HG03469 (cell line): ENCODE measurements around the gene TASP1.
A peak's percentile ranks its signal among the peaks of the same experiment; 100 is the strongest.
"Not testable (repeated sequence)": the region's sequence is repeated elsewhere in the genome, so short reads cannot be mapped to it uniquely, and the experiment has no call there.

Experiments used
- ATAC-seq: cut with Tn5 transposase; IDR thresholded peaks from one replicate; pipeline ENCODE4 v1.9.1; 2021; ENCODE audit warnings: mild to moderate bottlenecking, moderate library complexity, moderate number of reproducible peaks; ENCODE audit not compliant: unreplicated experiment

Gene TASP1

DNA sequence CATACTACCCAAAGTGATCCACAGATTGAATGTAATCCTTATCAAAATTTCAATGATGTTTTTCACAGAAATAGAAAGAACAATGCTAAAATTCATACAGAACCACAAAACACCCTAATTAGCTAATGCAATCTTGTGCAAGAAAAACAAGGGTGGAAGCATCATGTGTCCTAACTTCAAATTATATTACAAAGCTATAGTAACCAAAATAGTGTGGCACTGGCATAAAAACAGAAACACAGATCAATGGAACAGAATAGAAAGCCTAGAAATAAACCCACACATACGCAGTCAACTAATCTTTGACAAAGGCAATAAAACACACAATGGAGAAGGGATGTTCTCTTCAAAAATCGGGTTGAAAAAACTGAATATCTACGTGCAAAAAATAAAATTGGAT is 131.1 kb downstream of the TASP1 start:
- ATAC-seq, result no peak

DNA sequence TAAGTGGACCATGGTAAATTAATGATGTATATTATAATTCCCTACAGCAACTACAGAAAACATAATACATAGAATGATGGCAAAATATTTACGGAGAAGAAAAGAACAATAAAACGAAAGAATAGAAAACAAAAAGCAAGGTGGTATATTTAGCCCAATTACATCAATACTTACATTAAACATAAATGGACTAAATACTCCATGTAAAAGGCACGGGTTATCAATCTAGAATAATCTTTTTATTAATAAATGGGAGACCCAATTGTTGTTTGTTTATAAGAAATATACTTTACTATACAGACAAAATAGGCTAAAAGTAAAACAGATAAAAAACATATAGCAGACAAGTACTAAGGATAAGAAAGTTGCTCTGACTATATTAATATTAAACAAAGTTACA is 137.2 kb downstream of the TASP1 start:
- ATAC-seq, result no peak

DNA sequence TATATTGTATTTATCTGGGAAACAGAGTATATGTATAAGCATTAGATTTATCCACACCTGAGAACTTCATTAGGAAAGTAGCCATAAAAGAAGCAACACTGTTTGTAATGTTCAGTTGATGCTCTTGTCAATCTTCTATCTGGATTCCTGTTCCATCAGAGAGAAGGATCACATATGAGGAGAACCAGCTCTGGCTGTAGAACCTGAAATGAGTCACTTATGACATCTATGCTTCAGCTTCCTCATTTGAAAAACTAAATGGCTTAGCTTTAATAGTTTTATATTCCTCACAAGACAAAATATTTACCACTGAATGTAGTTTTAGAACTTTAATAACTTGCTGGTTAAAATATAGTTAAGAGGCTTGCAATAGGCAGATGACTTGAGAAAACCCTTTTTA is 144.7 kb downstream of the TASP1 start:
- ATAC-seq, result no peak

DNA sequence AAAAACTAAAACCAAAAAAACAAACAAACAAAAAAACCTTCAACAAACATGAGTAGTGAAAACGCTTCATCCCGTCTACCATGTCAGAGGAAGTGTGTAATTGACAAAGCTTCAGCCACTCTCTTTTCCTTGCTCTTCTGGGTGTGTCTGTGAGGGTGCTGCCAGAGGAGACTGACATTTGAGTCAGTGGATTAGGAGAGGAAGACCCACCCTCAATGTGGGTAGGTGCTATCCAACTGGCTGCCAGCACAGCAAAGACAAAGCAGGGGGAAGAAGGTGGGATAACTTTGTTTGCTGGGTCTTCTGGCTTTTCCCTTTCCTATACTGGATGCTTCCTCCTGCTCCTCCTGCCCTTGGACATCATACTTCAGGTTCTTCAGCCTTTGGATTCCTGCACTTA is 145.6 kb downstream of the TASP1 start:
- no peak for ATAC-seq

DNA sequence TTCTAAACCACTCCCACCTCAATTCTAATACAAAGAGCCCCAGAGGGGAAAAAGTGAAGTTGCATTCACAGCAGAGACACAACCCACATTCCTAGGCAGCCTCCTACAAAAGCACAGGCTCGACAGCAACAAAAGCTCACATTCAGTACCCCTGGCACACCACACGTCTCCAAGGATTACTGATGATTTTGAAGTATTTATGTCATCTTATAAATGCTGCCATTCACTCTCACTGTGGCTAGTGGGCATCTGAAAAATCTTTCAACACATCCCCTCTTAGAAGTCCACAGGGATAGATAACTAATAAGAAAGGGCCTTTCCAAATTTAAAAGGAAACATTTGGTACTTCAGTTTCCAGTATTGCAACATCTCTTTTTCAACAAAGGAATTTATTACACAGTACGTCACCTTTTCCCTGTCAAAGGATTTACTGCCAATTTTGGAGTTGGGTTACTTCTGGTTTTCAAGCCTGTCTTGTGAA is 146.7 kb downstream of the TASP1 start:
- ATAC-seq, result no peak

DNA sequence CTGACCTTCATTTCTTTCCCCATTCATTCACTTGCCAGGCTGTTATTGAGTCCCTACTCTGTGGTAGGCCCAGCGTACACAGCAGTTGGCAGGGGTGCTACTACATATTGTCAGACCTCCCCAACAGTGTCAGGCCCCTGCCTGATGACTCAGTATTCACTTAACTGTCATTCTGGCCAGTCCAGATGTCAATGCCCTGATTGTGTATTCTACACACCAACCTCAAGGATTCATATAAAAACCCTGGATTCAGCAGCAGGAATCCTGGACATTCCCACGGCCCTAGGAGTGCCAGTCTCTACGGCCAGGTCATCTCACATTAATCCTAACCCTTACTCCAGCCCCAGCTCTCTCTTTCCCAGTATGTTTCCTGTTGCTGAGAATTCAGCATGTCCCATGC is 151.5 kb downstream of the TASP1 start:
- ATAC-seq, result no peak

DNA sequence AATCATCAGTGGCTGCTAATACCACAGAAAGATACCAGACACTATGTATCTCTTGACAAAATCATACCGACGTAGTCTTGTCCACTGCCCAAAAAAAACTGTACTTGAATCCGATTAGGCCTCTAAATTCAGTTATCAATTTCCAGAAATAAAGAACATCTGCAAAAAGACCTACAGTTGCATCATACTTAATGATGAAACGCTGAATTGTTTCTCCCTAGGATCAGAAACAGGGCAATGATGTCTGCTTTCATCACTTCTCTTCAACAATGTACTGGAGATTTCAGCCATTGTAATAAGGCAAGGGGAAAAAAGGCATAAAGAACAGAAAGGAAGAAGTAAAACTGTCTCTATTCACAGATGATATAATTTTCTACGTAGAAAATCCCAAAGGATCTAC is 152.0 kb downstream of the TASP1 start:
- no peak for ATAC-seq

DNA sequence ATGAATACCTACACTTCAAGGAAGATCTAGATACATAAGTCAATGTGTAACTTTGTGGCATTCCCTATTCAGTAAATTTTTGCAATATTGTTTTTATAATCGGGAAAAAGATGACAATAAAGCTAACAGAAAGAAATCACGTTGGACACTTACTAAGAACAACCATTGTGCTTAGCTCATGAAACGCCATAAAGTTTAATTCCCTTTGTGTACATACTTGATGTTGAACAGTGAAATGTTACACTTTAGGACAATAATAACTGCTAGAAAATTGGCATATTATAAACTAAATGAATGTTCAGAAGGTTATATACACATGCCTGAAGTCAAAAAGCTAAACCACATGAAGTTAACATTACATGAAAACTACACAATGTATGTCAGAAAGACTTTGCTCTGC is 153.2 kb downstream of the TASP1 start:
- no peak for ATAC-seq

DNA sequence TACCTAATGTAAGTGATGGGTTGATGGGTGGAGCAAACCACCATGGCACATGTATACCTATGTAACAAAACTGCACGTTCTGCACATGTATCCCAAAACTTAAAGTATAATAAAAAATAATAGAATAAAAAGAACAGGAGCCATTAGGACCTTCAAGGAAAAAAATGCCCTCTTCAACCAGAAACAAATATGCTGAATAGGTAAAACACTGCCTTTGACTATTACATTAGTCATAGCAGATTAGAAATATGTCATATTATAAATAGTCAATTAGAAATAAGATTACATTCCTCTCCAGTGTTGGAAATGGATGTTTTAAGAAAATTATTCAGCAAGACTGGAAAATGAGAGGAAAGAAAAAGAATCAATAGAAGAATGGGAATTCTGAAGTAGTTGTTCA is 153.7 kb downstream of the TASP1 start:
- not testable (repeated sequence) for ATAC-seq

DNA sequence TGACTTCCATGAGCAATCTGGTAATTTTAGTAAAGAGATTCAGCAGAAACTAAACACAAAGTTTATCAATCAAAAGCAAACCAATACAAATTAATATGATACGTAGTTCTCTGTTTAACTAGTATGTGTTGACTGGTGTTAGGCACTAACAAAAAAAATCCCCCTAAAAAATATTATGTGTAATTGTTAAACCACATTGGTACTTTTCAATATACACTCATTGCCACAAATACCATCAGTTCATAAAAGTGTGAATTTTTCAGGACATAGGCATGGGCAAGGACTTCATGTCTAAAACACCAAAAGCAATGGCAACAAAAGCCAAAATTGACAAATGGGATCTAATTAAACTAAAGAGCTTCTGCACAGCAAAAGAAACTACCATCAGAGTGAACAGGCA is 155.3 kb downstream of the TASP1 start:
- not testable (repeated sequence) for ATAC-seq

DNA sequence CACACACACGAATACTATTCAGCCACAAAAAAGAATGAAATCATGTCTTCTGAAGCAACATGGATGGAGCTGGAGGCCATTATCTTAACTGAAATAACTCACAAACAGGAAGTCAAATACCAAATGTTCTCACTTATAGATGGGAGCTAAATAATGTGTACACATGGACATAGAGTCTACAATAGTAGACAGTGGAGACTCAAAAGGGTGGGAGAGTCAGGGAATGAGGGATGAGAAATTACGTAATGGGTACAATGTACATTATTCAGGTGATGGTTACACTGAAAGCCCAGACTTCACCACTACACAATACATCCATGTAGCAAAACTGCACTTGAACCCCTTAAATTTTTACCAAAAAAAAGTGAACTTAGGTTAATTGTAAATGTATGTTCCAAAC is 160.4 kb downstream of the TASP1 start:
- no peak for ATAC-seq

DNA sequence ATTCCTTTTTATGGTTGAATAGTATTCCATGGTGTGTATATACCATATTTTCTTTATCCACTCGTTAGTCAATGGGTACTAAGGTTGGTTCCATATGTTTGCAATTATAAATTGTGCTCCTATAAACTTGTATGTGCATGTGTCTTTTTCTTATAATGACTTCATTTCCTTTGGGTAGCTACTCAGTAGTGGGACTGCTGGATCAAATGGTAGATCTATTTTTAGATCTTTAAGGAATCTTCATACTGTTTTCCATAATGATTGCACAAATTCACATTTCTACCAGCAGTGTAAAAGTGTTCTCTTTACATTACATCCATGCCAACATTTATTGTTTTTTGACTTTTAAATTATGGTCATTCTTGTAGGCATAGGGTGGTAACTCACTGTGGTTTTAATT is 164.3 kb downstream of the TASP1 start:
- ATAC-seq, result no peak

DNA sequence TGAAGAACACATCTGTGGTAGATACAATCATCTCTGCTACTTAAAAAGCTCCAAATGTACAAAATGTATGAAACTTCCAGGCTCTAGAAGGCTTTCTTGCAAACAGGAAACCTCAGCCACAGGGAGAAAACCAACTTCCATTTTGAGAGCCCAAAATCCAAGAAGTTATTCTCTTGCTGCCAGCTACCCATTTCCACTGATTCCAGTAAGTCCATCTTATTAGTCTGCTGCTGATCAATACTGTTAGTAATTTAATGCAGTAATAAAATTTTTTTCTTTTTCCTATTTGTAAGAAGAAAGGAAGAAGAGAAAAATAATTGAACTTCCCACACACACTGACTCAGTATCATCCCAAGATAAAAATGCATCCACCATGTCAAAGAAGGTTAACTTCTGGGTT is 169.5 kb downstream of the TASP1 start:
- ATAC-seq, result no peak

DNA sequence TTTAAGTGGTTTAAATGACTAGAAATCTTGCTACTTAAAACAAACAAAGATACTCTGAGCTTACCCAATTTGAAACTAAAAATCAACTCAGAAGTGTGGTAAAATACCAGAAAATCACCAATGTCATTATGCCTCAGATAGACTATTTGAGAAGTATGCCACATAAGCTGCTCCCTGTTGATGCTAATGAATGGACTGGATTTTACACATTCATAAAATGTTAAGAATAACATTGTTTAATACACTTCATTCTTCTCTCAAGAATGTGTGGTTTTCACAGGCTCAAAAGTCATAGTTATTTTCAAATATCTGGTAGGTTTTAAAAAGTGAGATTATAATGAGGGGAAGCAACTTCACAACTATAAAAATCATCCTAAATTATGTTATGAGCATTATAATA is 170.6 kb downstream of the TASP1 start:
- no peak for ATAC-seq

DNA sequence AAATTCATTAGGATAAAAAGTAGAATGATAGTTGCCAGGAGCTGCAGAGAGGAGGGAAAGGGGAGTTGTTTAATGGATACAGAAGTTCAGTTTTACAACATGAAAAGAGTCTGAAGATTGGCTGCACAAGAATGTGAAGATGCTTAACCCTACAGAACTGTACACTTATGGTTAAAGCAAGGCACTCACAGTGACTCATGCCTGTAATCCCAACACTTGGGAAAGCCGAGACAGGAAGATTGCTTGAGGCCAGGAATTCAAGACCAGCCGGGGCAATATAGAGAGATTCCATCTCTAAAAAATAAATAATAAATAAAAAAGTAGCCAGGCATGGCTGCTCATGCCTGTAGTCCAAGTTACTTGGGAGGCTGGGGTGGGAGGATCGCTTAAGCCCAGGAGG is 174.0 kb downstream of the TASP1 start:
- ATAC-seq, result no peak

DNA sequence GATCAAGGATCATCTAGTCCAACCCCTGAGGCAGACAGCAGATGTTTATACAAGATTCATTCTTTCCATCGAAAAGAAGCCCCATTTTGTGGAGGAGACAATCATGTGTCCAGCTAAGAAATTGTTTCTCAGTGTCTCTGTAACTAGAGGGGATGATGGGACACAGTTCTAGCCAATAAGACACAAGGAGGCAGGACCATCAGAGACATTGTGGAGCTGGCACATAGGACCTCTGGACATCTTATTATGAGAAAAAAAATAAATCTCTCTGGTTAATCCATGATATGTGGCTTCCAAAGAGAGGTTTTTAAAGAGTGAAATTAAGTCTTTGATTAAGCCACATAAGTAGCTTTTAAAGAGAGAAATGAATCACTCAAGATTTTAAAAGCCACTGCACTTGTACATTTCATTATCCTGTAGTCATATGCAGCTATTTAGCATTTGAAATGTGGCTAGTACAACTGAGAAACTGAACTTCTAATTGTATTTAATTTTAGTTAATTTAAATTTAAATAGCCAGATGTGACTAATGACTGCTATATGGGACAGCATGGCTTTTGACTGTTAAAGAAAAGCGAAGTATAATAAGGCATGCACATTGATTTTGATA is 176.8 kb downstream of the TASP1 start:
- ATAC-seq, result no peak

DNA sequence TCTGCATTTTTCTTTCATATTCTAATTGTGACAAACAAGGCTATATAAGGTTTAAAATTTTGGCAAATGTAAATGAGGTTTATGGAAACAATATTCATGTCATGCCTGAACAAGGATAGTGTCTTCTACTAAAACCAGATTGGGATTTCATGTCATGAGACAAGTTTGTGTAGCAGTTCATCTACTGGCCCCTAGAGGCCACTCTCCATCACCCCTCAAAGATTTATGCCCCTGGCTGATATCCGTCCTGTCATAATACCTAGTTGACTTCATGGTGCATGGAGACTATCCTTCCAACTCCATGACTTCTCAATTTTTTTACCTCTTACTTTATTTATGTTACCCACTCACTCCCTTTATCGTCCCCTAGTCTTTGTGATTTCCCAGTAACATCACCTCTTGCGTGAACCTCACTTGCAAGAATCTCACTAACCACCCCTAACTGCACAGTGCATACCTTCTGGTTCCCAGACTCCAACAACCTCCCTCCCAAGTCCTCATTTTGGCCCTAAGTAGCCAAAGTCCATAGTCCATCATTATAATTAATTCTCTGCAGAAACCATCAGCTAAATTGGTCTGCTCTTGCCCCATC is 179.8 kb downstream of the TASP1 start:
- ATAC-seq, result peak; percentile 85

DNA sequence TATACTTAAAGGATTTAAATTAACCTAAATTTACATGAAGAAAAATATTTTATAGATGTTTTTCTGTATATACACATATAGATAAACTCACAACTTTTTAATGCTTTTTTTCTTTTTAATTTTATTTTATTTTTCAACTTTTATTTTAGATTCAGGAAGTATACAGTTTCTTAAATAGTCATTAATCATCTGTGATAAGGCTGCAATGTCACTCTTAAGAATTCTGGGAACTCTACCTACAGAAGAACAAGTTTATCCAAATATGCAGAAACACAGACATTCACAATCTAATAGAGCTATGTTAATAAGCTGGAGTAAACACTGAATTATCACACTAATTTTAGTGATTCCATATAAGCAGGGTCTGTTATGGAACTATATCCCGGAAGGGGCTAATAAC is 181.2 kb downstream of the TASP1 start:
- no peak for ATAC-seq

DNA sequence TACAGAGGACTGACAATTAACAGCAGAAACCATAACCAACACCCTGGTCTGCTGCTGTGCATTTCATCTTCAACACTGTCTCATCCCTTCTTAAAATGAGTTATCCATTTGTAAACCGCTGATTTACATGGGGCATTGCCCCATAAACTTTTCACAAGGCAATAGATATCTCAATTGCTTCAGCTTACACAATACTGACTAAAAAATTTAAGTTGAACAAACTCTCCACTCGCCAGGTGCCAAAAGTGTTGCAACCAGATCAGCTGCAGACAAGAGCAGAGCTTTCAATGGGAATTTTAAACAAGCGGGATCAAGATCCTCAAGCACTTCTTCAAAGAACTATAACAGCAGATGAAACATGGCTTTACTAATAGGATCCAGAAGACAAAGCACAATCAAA is 183.0 kb downstream of the TASP1 start:
- ATAC-seq, result no peak

DNA sequence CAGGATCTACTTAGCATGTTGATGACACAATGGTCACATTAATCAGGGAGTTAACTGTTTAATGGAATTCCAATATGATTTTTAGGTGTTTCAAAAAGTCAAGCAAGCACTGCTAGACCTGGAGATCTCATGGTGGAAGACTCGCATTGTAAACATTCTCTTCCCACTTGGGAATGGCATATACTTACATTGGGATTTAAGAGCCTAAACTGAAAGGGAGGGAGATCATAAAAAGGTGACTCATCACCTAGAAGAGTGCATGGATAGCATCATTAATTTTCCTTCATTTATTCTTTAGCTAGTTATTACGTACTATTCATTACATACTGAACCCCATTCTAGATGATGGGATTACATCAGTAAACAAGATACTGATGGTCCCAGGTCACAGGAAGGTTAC is 185.4 kb downstream of the TASP1 start:
- ATAC-seq, result no peak

DNA sequence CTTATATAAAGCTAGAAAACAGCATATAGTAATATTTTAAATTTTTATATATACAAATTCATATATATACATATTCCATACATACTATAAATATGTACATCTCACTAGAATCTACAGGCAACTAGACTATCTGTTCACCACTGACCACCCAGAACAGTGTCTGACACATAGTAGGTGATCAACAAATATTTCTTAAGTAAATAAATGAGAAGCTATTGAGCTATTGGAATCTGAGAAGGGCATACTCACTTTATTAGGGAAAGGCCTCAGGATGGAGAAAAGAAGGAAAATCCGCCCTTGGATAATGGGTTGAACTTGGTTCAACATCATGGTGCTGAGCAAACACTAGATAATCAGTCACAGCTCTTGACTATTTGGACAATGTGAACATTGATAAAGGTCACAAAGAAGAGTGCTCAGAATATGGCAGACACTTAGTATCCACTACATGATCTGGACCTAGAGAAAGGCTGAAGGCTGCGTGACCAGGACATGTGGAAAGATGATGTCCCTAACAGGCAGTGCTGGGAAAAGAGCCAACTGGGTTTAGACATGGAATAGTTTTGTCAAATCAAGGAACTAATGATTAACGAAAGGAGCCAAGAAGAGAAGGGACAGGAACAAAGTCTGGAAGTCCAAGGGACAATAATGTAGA is 186.1 kb downstream of the TASP1 start:
- ATAC-seq, result no peak

DNA sequence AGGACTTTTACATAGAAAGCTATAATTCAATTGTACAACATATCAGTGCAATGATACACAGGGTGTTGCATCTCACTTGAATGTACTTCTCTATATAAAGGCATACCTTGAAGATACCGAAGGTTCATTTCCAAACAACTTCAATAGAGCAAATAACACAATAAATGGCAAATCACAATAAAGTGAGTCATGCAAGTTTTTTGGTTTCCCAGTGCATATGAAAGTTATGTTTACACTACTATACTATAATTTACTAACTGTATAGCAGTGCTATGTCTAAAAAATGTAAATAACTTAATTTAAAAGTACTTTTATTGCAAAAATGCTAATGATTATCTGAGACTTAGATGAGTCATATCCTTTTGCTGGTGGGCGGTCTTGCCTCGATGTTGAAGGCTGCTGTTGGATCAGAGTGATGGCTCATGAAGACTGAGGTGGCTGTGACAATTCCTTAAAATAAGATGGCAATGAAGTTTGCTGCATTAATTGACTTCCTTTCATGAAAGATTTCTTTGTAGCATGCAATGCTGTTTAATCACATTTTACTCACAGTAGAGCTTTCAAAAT is 188.8 kb downstream of the TASP1 start:
- ATAC-seq, result no peak
